ENCODE results near the gene DDN. TPM values are rescaled to one million over a fixed set of nuclear protein-coding genes. Genes with fewer than 3 reads are reported as not detected.

The DDN gene
- total RNA-seq, 1 experiment from 2014 or later: 0.51 TPM

- DNase-seq (ENCODE audit: low read depth, low spot score) (no peak), ATAC-seq (no peak)
- TF ChIP-seq TCF7L2 (IDR thresholded peaks at IDR 0.05; ENCODE audit: low read depth, low read length): no peak
- no peak for TF ChIP-seq CTCF (IDR thresholded peaks at IDR 0.05)
- TF ChIP-seq SIN3A (IDR thresholded peaks at IDR 0.05; ENCODE audit: borderline replicate concordance, insufficient read depth, low read depth, low read length): no peak
- TF ChIP-seq POLR2AphosphoS5 (IDR thresholded peaks at IDR 0.05; ENCODE audit: low read depth, low read length): no peak
- no peak for TF ChIP-seq REST (IDR thresholded peaks at IDR 0.05; ENCODE audit: insufficient read depth in 1 of 2, low read depth in 2 of 2, low read length in 1 of 2)
- BruUV-seq (replicated peaks): no TSS peak
- no peaks in the 10 kb centered on the region for H3K9me3 ChIP-seq (ENCODE audit: control insufficient read depth, insufficient read depth, low read depth, low read length)
- no peaks in the 10 kb centered on the region for H3K27me3 ChIP-seq (ENCODE audit: control insufficient read depth, insufficient read depth, low read length)
- CTCF ChIA-PET: interaction anchor here (1.1 kb wide), 1 partner anchor 15 kb away, joined by 6 read pairs; no protein-coding TSS in a partner anchor
- POLR2A ChIA-PET: interaction anchor here (0.6 kb wide), 1 partner anchor 84 kb away, joined by 3 read pairs; no protein-coding TSS in a partner anchor
- no peak overlapping the region for H3K4me3 ChIP-seq (ENCODE audit: low read depth in 2 of 2, low read length in 2 of 2)
- H3K36me3 ChIP-seq (ENCODE audit: control insufficient read depth, insufficient read depth, low read length): peaks cover 31% of the 10 kb centered on the region
- H3K4me1 ChIP-seq (ENCODE audit: control insufficient read depth, insufficient read depth, low read length): no peaks in the 10 kb centered on the region
- no peak overlapping the region for H3K27ac ChIP-seq (ENCODE audit: low read length)
- intact Hi-C loops (cut with micrococcal nuclease; ENCODE audit: unreplicated experiment): no loop called here
- in situ Hi-C loops (cut with HindIII; ENCODE audit: low pct_unique_long_range_greater_than_20kb, low sequenced_read_pairs): no loop called here
These were observed 29.6 kb upstream of the DDN start for GRCh38 chr12:49028666-49029275.

- H3K27me3 ChIP-seq (ENCODE audit: control insufficient read depth, insufficient read depth, low read length): no peaks in the 10 kb centered on the region
- ChIA-PET CTCF (no interaction called here), POLR2A (no interaction called here)
- DNase-seq (ENCODE audit: low read depth, low spot score) (no peak), ATAC-seq (no peak)
- H3K4me1 ChIP-seq (ENCODE audit: control insufficient read depth, insufficient read depth, low read length): no peaks in the 10 kb centered on the region
- intact Hi-C loops (cut with micrococcal nuclease; ENCODE audit: unreplicated experiment): no loop called here
- no peak overlapping the region for H3K4me3 ChIP-seq (ENCODE audit: low read depth in 2 of 2, low read length in 2 of 2)
- no peaks in the 10 kb centered on the region for H3K9me3 ChIP-seq (ENCODE audit: control insufficient read depth, insufficient read depth, low read depth, low read length)
- in situ Hi-C loops (cut with HindIII; ENCODE audit: low pct_unique_long_range_greater_than_20kb, low sequenced_read_pairs): no loop called here
- no peak overlapping the region for H3K27ac ChIP-seq (ENCODE audit: low read length)
- H3K36me3 ChIP-seq (ENCODE audit: control insufficient read depth, insufficient read depth, low read length): peaks cover 35% of the 10 kb centered on the region
- BruUV-seq (replicated peaks): no TSS peak
- TF ChIP-seq REST (IDR thresholded peaks at IDR 0.05; ENCODE audit: insufficient read depth in 1 of 2, low read depth in 2 of 2, low read length in 1 of 2): no peak
- TF ChIP-seq SIN3A (IDR thresholded peaks at IDR 0.05; ENCODE audit: borderline replicate concordance, insufficient read depth, low read depth, low read length): no peak
- TF ChIP-seq POLR2AphosphoS5 (IDR thresholded peaks at IDR 0.05; ENCODE audit: low read depth, low read length): no peak
- no peak for TF ChIP-seq TCF7L2 (IDR thresholded peaks at IDR 0.05; ENCODE audit: low read depth, low read length)
- no peak for TF ChIP-seq CTCF (IDR thresholded peaks at IDR 0.05)
These were observed 28.8 kb upstream of the DDN start for GRCh38 chr12:49027846-49028555.

All from Panc1 (cell line).